OCI-LY1 (cell line): ENCODE results near the gene TERB2.
"Not testable (repeated sequence)": the region's sequence is repeated elsewhere in the genome, so short reads cannot be mapped to it uniquely, and the experiment has no call there.

ENCODE experiments used
- H2AFZ ChIP-seq: fragments of 200-600 bp; sonication (generic), shearing (Covaris generic); 2 replicates; pipeline ENCODE4 v1.6.0; 2014; ENCODE audit warnings: antibody characterized with exemption, mild to moderate bottlenecking, low read length
- H3F3A ChIP-seq: fragments of 200-600 bp; sonication (generic), shearing (Covaris generic); 2 replicates; pipeline ENCODE4 v1.6.0; 2014; ENCODE audit warnings: mild to moderate bottlenecking, antibody characterized with exemption, low read length, moderate library complexity; ENCODE audit not compliant: insufficient read depth
- H3K27ac ChIP-seq: fragments of 200-600 bp; sonication (generic); 2 replicates; pipeline ENCODE4 v1.5.1; 2014; ENCODE audit warnings: low read length, mixed run types, mild to moderate bottlenecking, low read depth; ENCODE audit not compliant: poor library complexity, severe bottlenecking
- H3K27me3 ChIP-seq: fragments of 200-600 bp; sonication (generic); 2 replicates; pipeline ENCODE4 v1.6.0; 2014; ENCODE audit warnings: antibody characterized with exemption, mild to moderate bottlenecking, low read length, moderate library complexity; ENCODE audit not compliant: insufficient read depth
- H3K36me3 ChIP-seq: fragments of 200-600 bp; sonication (generic); 2 replicates; pipeline ENCODE4 v1.6.1; 2014; ENCODE audit warnings: mild to moderate bottlenecking, antibody characterized with exemption, low read length, moderate library complexity, mixed read lengths; ENCODE audit not compliant: insufficient read depth
- H3K4me1 ChIP-seq: fragments of 200-600 bp; sonication (generic); 2 replicates; pipeline ENCODE4 v1.5.1; 2014; ENCODE audit warnings: mild to moderate bottlenecking, low read length, moderate library complexity; ENCODE audit not compliant: insufficient read depth, severe bottlenecking
- H3K4me2 ChIP-seq: fragments of 200-600 bp; sonication (generic), shearing (Covaris generic); 2 replicates; pipeline ENCODE4 v1.6.1; 2014; ENCODE audit warnings: low read length
- H3K4me3 ChIP-seq: fragments of 200-600 bp; sonication (generic); 2 replicates; pipeline ENCODE4 v1.5.1; 2014; ENCODE audit warnings: low read length, low read depth, mild to moderate bottlenecking, mixed read lengths; ENCODE audit not compliant: poor library complexity, severe bottlenecking
- H3K79me2 ChIP-seq: fragments of 200-600 bp; shearing (Covaris generic); 2 replicates; pipeline ENCODE4 v1.6.1; 2016; ENCODE audit warnings: mixed run types, low read length, mixed read lengths; ENCODE audit not compliant: insufficient read depth
- H3K9ac ChIP-seq: fragments of 200-600 bp; sonication (generic), shearing (Covaris generic); 2 replicates; pipeline ENCODE4 v1.6.1; 2014; ENCODE audit warnings: mild to moderate bottlenecking, low read length, mixed read lengths
- H3K9me2 ChIP-seq: fragments of 200-600 bp; sonication (generic), shearing (Covaris generic); 2 replicates; pipeline ENCODE4 v1.6.1; 2014; ENCODE audit warnings: low read depth, mild to moderate bottlenecking, low read length, mixed read lengths
- H3K9me3 ChIP-seq: fragments of 200-600 bp; shearing (Covaris generic); 2 replicates; pipeline ENCODE4 v1.6.1; 2014; ENCODE audit warnings: low read length, mixed read lengths
- H4K20me1 ChIP-seq: fragments of 200-600 bp; sonication (generic), shearing (Covaris generic); 2 replicates; pipeline ENCODE4 v1.6.0; 2016; ENCODE audit warnings: mild to moderate bottlenecking, low read length; ENCODE audit not compliant: insufficient read depth
- EZH2 ChIP-seq: fragments of 200-600 bp; sonication (generic), shearing (Covaris generic); IDR thresholded peaks from 2 replicates; pipeline ENCODE4 v1.8.0; 2017; ENCODE audit warnings: borderline replicate concordance, mixed run types, mild to moderate bottlenecking, antibody characterized with exemption, low read length, moderate library complexity, mixed read lengths
- TF ChIP-seq, protein P1 (sequence below): fragments of 200-600 bp; sonication (generic), shearing (Covaris generic); IDR thresholded peaks from 2 replicates; pipeline ENCODE4 v1.5.1; 2017; ENCODE audit warnings: mild to moderate bottlenecking, antibody characterized with exemption, low read length, moderate library complexity, mixed read lengths

The TERB2 gene

GRCh38 chr15:44918136-44918535 is 38.4 kb upstream of the TERB2 start:
- TF ChIP-seq EZH2 = no peak
- TF ChIP-seq, protein P1, sequence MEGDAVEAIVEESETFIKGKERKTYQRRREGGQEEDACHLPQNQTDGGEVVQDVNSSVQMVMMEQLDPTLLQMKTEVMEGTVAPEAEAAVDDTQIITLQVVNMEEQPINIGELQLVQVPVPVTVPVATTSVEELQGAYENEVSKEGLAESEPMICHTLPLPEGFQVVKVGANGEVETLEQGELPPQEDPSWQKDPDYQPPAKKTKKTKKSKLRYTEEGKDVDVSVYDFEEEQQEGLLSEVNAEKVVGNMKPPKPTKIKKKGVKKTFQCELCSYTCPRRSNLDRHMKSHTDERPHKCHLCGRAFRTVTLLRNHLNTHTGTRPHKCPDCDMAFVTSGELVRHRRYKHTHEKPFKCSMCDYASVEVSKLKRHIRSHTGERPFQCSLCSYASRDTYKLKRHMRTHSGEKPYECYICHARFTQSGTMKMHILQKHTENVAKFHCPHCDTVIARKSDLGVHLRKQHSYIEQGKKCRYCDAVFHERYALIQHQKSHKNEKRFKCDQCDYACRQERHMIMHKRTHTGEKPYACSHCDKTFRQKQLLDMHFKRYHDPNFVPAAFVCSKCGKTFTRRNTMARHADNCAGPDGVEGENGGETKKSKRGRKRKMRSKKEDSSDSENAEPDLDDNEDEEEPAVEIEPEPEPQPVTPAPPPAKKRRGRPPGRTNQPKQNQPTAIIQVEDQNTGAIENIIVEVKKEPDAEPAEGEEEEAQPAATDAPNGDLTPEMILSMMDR = no peak
- no peaks in the 10 kb centered on the region for H3K4me1 ChIP-seq
- no peaks in the 10 kb centered on the region for H3K79me2 ChIP-seq
- H4K20me1 ChIP-seq = no peaks in the 10 kb centered on the region
- H3K9ac ChIP-seq = no peak overlapping the region
- H3K27ac ChIP-seq = no peak overlapping the region
- H3K27me3 ChIP-seq = no peaks in the 10 kb centered on the region
- no peaks in the 10 kb centered on the region for H3K36me3 ChIP-seq
- H3K4me3 ChIP-seq = no peak overlapping the region
- no peaks in the 10 kb centered on the region for H3F3A ChIP-seq
- H3K4me2 ChIP-seq = no peak overlapping the region
- no peaks in the 10 kb centered on the region for H3K9me3 ChIP-seq
- H2AFZ ChIP-seq = no peak overlapping the region
- H3K9me2 ChIP-seq = no peaks in the 10 kb centered on the region

DNA sequence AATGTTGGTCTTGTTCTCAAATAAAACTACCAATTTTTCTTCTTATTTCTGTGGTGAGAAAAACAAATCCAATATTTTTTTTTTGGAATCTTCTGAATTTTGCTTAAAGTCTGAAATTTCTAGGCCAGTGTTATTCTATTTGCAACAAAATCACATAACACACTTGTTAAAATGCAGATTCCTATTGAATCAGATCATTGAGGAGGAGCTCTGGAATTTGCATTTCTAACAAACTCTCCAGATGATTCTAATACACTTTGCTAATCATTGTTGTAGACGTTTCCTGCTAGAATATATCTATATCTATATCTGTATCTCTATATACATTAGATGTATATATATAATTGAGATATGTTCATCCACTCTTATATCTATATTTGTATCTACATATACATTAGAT is 27.8 kb upstream of the TERB2 start:
- H2AFZ ChIP-seq, H3F3A ChIP-seq, H3K79me2 ChIP-seq, H3K4me3 ChIP-seq, H3K36me3 ChIP-seq, H3K9me3 ChIP-seq, H3K9me2 ChIP-seq, H3K9ac ChIP-seq, H3K27ac ChIP-seq, H4K20me1 ChIP-seq, H3K4me1 ChIP-seq, H3K4me2 ChIP-seq, H3K27me3 ChIP-seq: not testable (repeated sequence)

DNA sequence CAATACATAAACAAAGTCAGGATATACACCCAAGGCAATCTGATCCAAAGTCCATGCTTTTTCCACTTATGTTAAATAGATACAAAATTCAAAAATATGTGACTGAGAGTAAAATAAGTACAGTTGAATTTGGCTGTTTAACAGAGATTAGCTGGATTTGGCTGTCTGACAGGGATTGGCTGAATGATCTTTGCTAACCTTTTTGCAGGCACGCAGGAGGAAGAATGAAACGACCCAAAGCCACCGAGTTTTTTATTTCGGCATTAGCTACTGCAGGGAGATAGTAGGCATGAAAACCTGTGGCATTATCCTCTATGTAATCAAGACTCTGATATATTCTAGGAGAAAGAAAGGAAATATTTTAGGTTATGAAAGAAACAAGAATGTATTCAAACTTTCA is 26.2 kb upstream of the TERB2 start:
- H3K9ac ChIP-seq, H3K79me2 ChIP-seq, H3K27ac ChIP-seq, H3K9me2 ChIP-seq, H3K4me1 ChIP-seq, H3K4me2 ChIP-seq, H3F3A ChIP-seq, H3K36me3 ChIP-seq, H3K27me3 ChIP-seq, H3K9me3 ChIP-seq, H3K4me3 ChIP-seq, H4K20me1 ChIP-seq, H2AFZ ChIP-seq: not testable (repeated sequence)

GRCh38 chr15:44958302-44958701 is 1.8 kb downstream of the TERB2 start:
- not testable (repeated sequence) for H3K4me3 ChIP-seq, H4K20me1 ChIP-seq, H3K9me2 ChIP-seq, H3K4me1 ChIP-seq, H3K9ac ChIP-seq, H3K9me3 ChIP-seq, H3F3A ChIP-seq, H3K36me3 ChIP-seq, H3K27ac ChIP-seq, H2AFZ ChIP-seq, H3K27me3 ChIP-seq, H3K4me2 ChIP-seq, H3K79me2 ChIP-seq

DNA sequence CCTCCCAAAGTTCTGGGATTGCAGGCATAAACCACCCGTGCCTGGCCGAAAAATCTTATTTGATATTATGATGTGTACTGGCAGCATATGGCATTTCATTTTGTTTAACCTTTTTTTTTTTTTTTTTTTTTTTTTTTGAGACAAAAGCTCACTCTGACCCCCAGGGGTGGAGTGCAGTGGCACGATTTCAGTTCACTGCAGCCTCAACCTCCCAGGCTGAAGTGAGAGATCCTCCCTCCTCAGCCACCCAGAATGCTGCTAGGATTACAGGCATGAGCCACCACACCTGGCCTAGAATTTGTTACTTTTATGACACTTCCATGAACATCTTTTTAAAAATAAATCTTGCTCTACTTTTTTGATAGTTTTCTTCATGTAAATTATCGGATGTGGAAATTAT is 12.0 kb downstream of the TERB2 start:
- Histone ChIP-seq H3K4me3 (no peak overlapping the region), H3K9me3 (no peaks in the 10 kb centered on the region), H3K4me2 (no peak overlapping the region), H3K27me3 (no peaks in the 10 kb centered on the region), H3K4me1 (no peaks in the 10 kb centered on the region), H3F3A (no peaks in the 10 kb centered on the region), H3K36me3 (no peaks in the 10 kb centered on the region), H3K27ac (no peak overlapping the region), H3K9ac (no peak overlapping the region), H4K20me1 (no peaks in the 10 kb centered on the region), H3K79me2 (no peaks in the 10 kb centered on the region), H3K9me2 (no peaks in the 10 kb centered on the region), H2AFZ (no peak overlapping the region)
- TF ChIP-seq, protein P1 = no peak
- TF ChIP-seq EZH2 = no peak
